Liver (tissue), 9 donors: ENCODE results near the gene DUSP2. TPM values are rescaled to one million over a fixed set of nuclear protein-coding genes. Genes with fewer than 3 reads are reported as not detected.

Experiments
- DNase-seq: peaks from one replicate; pipeline ENCODE4 v3.0.0-alpha.2; 2017; ENCODE audit warnings: low spot score
- H3K27ac ChIP-seq, 2 donors: one replicate each; pipeline ENCODE4 v1.7.0; 2013; ENCODE audit warnings: inconsistent platforms in 2 of 2, low read length in 2 of 2, control low read depth in 1 of 2, low read depth in 1 of 2, mild to moderate bottlenecking in 1 of 2
- H3K27me3 ChIP-seq, 4 donors: one replicate each; pipeline versions ENCODE4 v1.6.1 to v1.7.0; 2013; ENCODE audit warnings: low read length in 3 of 4, inconsistent platforms in 1 of 4, mild to moderate bottlenecking in 1 of 4, moderate library complexity in 1 of 4; ENCODE audit not compliant: control insufficient read depth in 4 of 4, insufficient read depth in 4 of 4
- H3K36me3 ChIP-seq, 4 donors: one replicate each; pipeline versions ENCODE4 v1.6.1 to v1.7.0; 2013; ENCODE audit warnings: low read length in 3 of 4, mild to moderate bottlenecking in 3 of 4, low read depth in 1 of 4, moderate library complexity in 1 of 4; ENCODE audit not compliant: control insufficient read depth in 4 of 4, insufficient read depth in 3 of 4
- H3K4me1 ChIP-seq, 4 donors: one replicate each; pipeline versions ENCODE4 v1.6.1 to v1.7.0; 2013; ENCODE audit warnings: low read length in 3 of 4, mild to moderate bottlenecking in 3 of 4, moderate library complexity in 1 of 4; ENCODE audit not compliant: control insufficient read depth in 4 of 4, insufficient read depth in 4 of 4
- H3K4me3 ChIP-seq, 3 donors: one replicate each; pipeline versions ENCODE4 v1.6.1 to v1.7.0; 2013; ENCODE audit warnings: low read length in 3 of 3, control low read depth in 1 of 3, low read depth in 1 of 3, mild to moderate bottlenecking in 1 of 3
- H3K9ac ChIP-seq, 2 donors: one replicate each; pipeline ENCODE4 v1.7.0; 2013; ENCODE audit warnings: low read length in 2 of 2, mild to moderate bottlenecking in 2 of 2, moderate library complexity in 2 of 2, control low read depth in 1 of 2, low read depth in 1 of 2
- H3K9me3 ChIP-seq, 4 donors: one replicate each; pipeline versions ENCODE4 v1.6.1 to v1.7.0; 2013; ENCODE audit warnings: low read length in 3 of 4; ENCODE audit not compliant: control insufficient read depth in 4 of 4
- ATF3 ChIP-seq: IDR thresholded peaks from 2 replicates; pipeline ENCODE4 v1.6.1; 2016; ENCODE audit warnings: antibody characterized with exemption
- EGR1 ChIP-seq, 2 donors: IDR thresholded peaks; 2 replicates each; pipeline ENCODE4 v1.6.1; 2016 to 2018; ENCODE audit warnings: antibody characterized with exemption in 2 of 2, low read depth in 2 of 2
- FOXA1 ChIP-seq: IDR thresholded peaks from 2 replicates; pipeline ENCODE4 v1.6.1; 2016; ENCODE audit warnings: antibody characterized with exemption
- FOXA2 ChIP-seq: IDR thresholded peaks from 2 replicates; pipeline ENCODE4 v1.6.1; 2016; ENCODE audit warnings: antibody characterized with exemption
- HNF4A ChIP-seq, 2 donors: conservative IDR thresholded peaks; 2 replicates each; pipeline ENCODE4 v1.6.1; 2016; ENCODE audit warnings: antibody characterized with exemption in 2 of 2, mild to moderate bottlenecking in 2 of 2
- HNF4G ChIP-seq: IDR thresholded peaks from 2 replicates; pipeline ENCODE4 v1.6.1; 2016; ENCODE audit warnings: antibody characterized with exemption
- JUND ChIP-seq, 2 donors: IDR thresholded peaks; 2 replicates each; pipeline ENCODE4 v1.6.1; 2016; ENCODE audit warnings: antibody characterized with exemption in 2 of 2
- NR2F2 ChIP-seq: IDR thresholded peaks from 2 replicates; pipeline ENCODE4 v1.6.1; 2016; ENCODE audit warnings: antibody characterized with exemption
- RAD21 ChIP-seq, 2 donors: IDR thresholded peaks; 2 replicates each; pipeline ENCODE4 v1.6.1; 2016; ENCODE audit warnings: antibody characterized with exemption in 2 of 2, mild to moderate bottlenecking in 2 of 2
- REST ChIP-seq: IDR thresholded peaks from 2 replicates; pipeline ENCODE4 v1.6.1; 2016; ENCODE audit warnings: antibody characterized with exemption, mild to moderate bottlenecking
- RXRA ChIP-seq, 2 donors: IDR thresholded peaks; 2 replicates each; pipeline ENCODE4 v1.6.1; 2017 to 2018; ENCODE audit warnings: antibody characterized with exemption in 2 of 2, mild to moderate bottlenecking in 1 of 2
- SP1 ChIP-seq: IDR thresholded peaks from 2 replicates; pipeline ENCODE4 v1.6.1; 2018; ENCODE audit warnings: antibody characterized with exemption, mild to moderate bottlenecking
- TAF1 ChIP-seq: conservative IDR thresholded peaks from 2 replicates; pipeline ENCODE4 v1.6.1; 2016; ENCODE audit warnings: antibody characterized with exemption, mild to moderate bottlenecking
- YY1 ChIP-seq: IDR thresholded peaks from 2 replicates; pipeline ENCODE4 v1.6.1; 2016; ENCODE audit warnings: antibody characterized with exemption, mild to moderate bottlenecking
- WGBS: extraction: QIAGEN DNeasy Blood & Tissue Kit; methylation state at CpG from one replicate; pipeline ENCODE4 v1.1.7; 2013; 5-methylcytosine and 5-hydroxymethylcytosine counted together
- polyA plus RNA-seq, 2 donors: library from polyadenylated mRNA; stranded (reverse) in 1 of 2; unstranded in 1 of 2; fragments of 200-250 nt in 1 of 2; fragments of >200 nt in 1 of 2; fragmentation: Nextera tagmentation in 1 of 2; extraction: Ambion mirVana in 1 of 2; gene quantifications; one replicate each; pipeline versions ENCODE4 v1.2.1 to v1.2.3, GENCODE V29; 2013 to 2015
- total RNA-seq, 2 donors: library from RNA; depleted of rRNA; stranded (reverse); fragments of >200 nt; gene quantifications; one replicate each; pipeline ENCODE4 v1.2.3, GENCODE V29; 2014
- donor health status: healthy.
- donor health status: healthy.
- donor health status: healthy.
- donor health status: healthy.
- donor health status: healthy.

DUSP2 gene
- total and polyA plus RNA-seq, 4 donors, result 0.99 to 2.8 (median 1.6) TPM

GRCh38 chr2:96154506-96155380 lies 9.5 kb upstream of the DUSP2 start:
- TF ChIP-seq NR2F2 (no peak), ATF3 (no peak), FOXA2 (no peak), JUND (IDR thresholded peaks at IDR 0.05) (no peak), HNF4A (conservative IDR thresholded peaks at IDR 0.05) (no peak), HNF4G (no peak), RXRA (IDR thresholded peaks at IDR 0.05) (no peak), TAF1 (no peak), SP1 (no peak), FOXA1 (no peak), EGR1 (IDR thresholded peaks at IDR 0.05; ENCODE audit: low read depth in 2 of 2) (no peak)
- H3K27me3 ChIP-seq, result no peaks in the 10 kb centered on the region
- H3K27ac ChIP-seq, result no peak overlapping the region
- no peak overlapping the region for H3K9ac ChIP-seq
- H3K36me3 ChIP-seq, result no peaks in the 10 kb centered on the region
- H3K4me1 ChIP-seq, result no peaks in the 10 kb centered on the region
- no peak overlapping the region for H3K4me3 ChIP-seq
- 92% methylated on average over 16 of the region's 16 CpGs for WGBS
- no peak for DNase-seq
- H3K9me3 ChIP-seq, result no peaks in the 10 kb centered on the region

- no peak for DNase-seq
- WGBS, result 87% methylated on average over 7 of the region's 7 CpGs
- no peaks in the 10 kb centered on the region for H3K4me1 ChIP-seq
- H3K9ac ChIP-seq, result no peak overlapping the region
- no peak overlapping the region for H3K4me3 ChIP-seq
- TF ChIP-seq FOXA1 (no peak), HNF4G (no peak), TAF1 (no peak), YY1 (no peak), REST (no peak), FOXA2 (no peak), SP1 (no peak), RAD21 (IDR thresholded peaks at IDR 0.05) (no peak), RXRA (IDR thresholded peaks at IDR 0.05) (no peak), ATF3 (no peak), JUND (IDR thresholded peaks at IDR 0.05) (no peak), NR2F2 (no peak), HNF4A (conservative IDR thresholded peaks at IDR 0.05) (no peak), EGR1 (IDR thresholded peaks at IDR 0.05; ENCODE audit: low read depth in 2 of 2) (no peak)
- H3K9me3 ChIP-seq, result no peaks in the 10 kb centered on the region
- no peaks in the 10 kb centered on the region for H3K36me3 ChIP-seq
- no peaks in the 10 kb centered on the region for H3K27me3 ChIP-seq
- H3K27ac ChIP-seq, result no peak overlapping the region
Measured at GRCh38 chr2:96153991-96154431, 8.8 kb upstream of the DUSP2 start.
